HepG2 (cell line): ENCODE data around the gene AHCYL1. TPM values are rescaled to one million over a fixed set of nuclear protein-coding genes. Genes with fewer than 3 reads are reported as not detected.

Experiments
- AGO1 ChIP-seq: fragments of 200-400 bp; formaldehyde crosslinking; IDR thresholded peaks from 2 replicates; pipeline ENCODE4 v1.6.1; 2017; ENCODE audit warnings: mild to moderate bottlenecking, low read depth, low read length, moderate library complexity; ENCODE audit not compliant: poor library complexity, severe bottlenecking
- ATM ChIP-seq: fragments of 450-650 bp; IDR thresholded peaks from 2 replicates; pipeline ENCODE4 v1.7.1; 2017; ENCODE audit warnings: mild to moderate bottlenecking, borderline replicate concordance
- CBFB ChIP-seq: sonication (generic); formaldehyde crosslinking; IDR thresholded peaks from 2 replicates; pipeline ENCODE4 v1.4.0; 2020; ENCODE audit warnings: missing genetic modification reagents
- HMG20A ChIP-seq: IDR thresholded peaks from 2 replicates; pipeline ENCODE4 v1.6.1; 2016; ENCODE audit warnings: borderline replicate concordance
- HOXA5 ChIP-seq: sonication (generic); formaldehyde crosslinking; IDR thresholded peaks from 2 replicates; pipeline ENCODE4 v1.4.0; 2020; ENCODE audit warnings: missing genetic modification reagents
- IRF2 ChIP-seq: IDR thresholded peaks from 2 replicates; pipeline ENCODE4 v1.6.1; 2018; ENCODE audit warnings: missing genetic modification reagents, missing compliant biosample characterization
- MIER2 ChIP-seq: IDR thresholded peaks from 2 replicates; pipeline ENCODE4 v1.6.1; 2016; ENCODE audit warnings: missing biosample characterization, missing genetic modification reagents
- MTF1 ChIP-seq: sonication (generic); formaldehyde crosslinking; IDR thresholded peaks from 2 replicates; pipeline ENCODE4 v1.5.0; 2020; ENCODE audit warnings: missing genetic modification reagents
- NCOA2 ChIP-seq: sonication (generic); formaldehyde crosslinking; IDR thresholded peaks from 2 replicates; pipeline ENCODE4 v1.8.0; 2022; ENCODE audit warnings: inconsistent platforms
- PITX1 ChIP-seq: sonication (generic); formaldehyde crosslinking; IDR thresholded peaks from 2 replicates; pipeline ENCODE4 v1.5.1; 2020; ENCODE audit warnings: mild to moderate bottlenecking, missing genetic modification reagents
- PRDM15 ChIP-seq: sonication (generic); formaldehyde crosslinking; IDR thresholded peaks from 2 replicates; pipeline ENCODE4 v1.4.0; 2020; ENCODE audit warnings: missing genetic modification reagents
- SMYD3 ChIP-seq: sonication (generic); formaldehyde crosslinking; IDR thresholded peaks from 2 replicates; pipeline ENCODE4 v1.8.1; 2023; ENCODE audit warnings: mild to moderate bottlenecking, missing genetic modification reagents
- TFAP4 ChIP-seq: sonication (generic); IDR thresholded peaks from 2 replicates; pipeline ENCODE4 v1.6.1; 2016; ENCODE audit warnings: low read depth, borderline replicate concordance
- U2AF2 ChIP-seq: fragments of 200-400 bp; formaldehyde crosslinking; IDR thresholded peaks from 2 replicates; pipeline ENCODE4 v1.6.1; 2017; ENCODE audit warnings: low read depth, mild to moderate bottlenecking, low read length
- ZBTB1 ChIP-seq: sonication (generic); formaldehyde crosslinking; IDR thresholded peaks from 2 replicates; pipeline ENCODE4 v1.4.0; 2020; ENCODE audit warnings: missing genetic modification reagents, borderline replicate concordance
- ZFY ChIP-seq: sonication (generic); formaldehyde crosslinking; IDR thresholded peaks from 2 replicates; pipeline ENCODE4 v1.4.0; 2020; ENCODE audit warnings: missing genetic modification reagents
- ZNF143 ChIP-seq: sonication (generic); formaldehyde crosslinking; IDR thresholded peaks from 2 replicates; pipeline ENCODE4 v1.4.0; 2020; ENCODE audit warnings: missing genetic modification reagents
- ZNF766 ChIP-seq: sonication (generic); formaldehyde crosslinking; IDR thresholded peaks from 2 replicates; pipeline ENCODE4 v1.5.0; 2020; ENCODE audit warnings: missing genetic modification reagents, borderline replicate concordance
- ZNF83 ChIP-seq: sonication (generic); formaldehyde crosslinking; IDR thresholded peaks from 2 replicates; pipeline ENCODE4 v1.4.0; 2020; ENCODE audit warnings: missing genetic modification reagents, mild to moderate bottlenecking, borderline replicate concordance
- ZSCAN5A ChIP-seq: sonication (generic); formaldehyde crosslinking; IDR thresholded peaks from 2 replicates; pipeline ENCODE4 v1.8.0; 2022; ENCODE audit warnings: mild to moderate bottlenecking, missing genetic modification reagents, borderline replicate concordance
- polyA plus RNA-seq, 8 experiments: library from polyadenylated mRNA; depleted of rRNA in 3 of 8; stranded (reverse) in 7 of 8; unstranded in 1 of 8; fragments of >200 nt; fragmentation: Illumina TruSeq in 4 of 8; extraction: Trizol in 4 of 8; gene quantifications; 2 replicates each; pipeline versions ENCODE4 v1.2.1 to v1.2.3, GENCODE V29; 2011 to 2016; ENCODE audit warnings: low read depth in 4 of 8, missing spikeins in 1 of 8, mixed read lengths in 1 of 8; ENCODE audit not compliant: insufficient read depth in 1 of 8
- total RNA-seq, 5 experiments: library from RNA; depleted of rRNA; stranded (reverse); fragments of >200 nt; fragmentation: Illumina TruSeq; extraction: Trizol; gene quantifications; 2 replicates each; pipeline ENCODE4 v1.2.3, GENCODE V29; 2016; ENCODE audit warnings: low read depth in 1 of 5
- TF ChIP-seq, protein P1 (sequence below): sonication (generic); formaldehyde crosslinking; IDR thresholded peaks from 2 replicates; pipeline ENCODE4 v1.8.0; 2022; ENCODE audit warnings: mild to moderate bottlenecking, missing genetic modification reagents, moderate library complexity
- TF ChIP-seq, protein P2 (sequence below): sonication (generic); formaldehyde crosslinking; IDR thresholded peaks from 2 replicates; pipeline ENCODE4 v1.5.0; 2020; ENCODE audit warnings: missing genetic modification reagents, mild to moderate bottlenecking, borderline replicate concordance

The AHCYL1 gene
- total and polyA plus RNA-seq, 2 of the 13 experiments (the other 11 are each of a cell fraction or from before 2014, with no cell fraction given), result 40.9 to 76.3 TPM

DNA sequence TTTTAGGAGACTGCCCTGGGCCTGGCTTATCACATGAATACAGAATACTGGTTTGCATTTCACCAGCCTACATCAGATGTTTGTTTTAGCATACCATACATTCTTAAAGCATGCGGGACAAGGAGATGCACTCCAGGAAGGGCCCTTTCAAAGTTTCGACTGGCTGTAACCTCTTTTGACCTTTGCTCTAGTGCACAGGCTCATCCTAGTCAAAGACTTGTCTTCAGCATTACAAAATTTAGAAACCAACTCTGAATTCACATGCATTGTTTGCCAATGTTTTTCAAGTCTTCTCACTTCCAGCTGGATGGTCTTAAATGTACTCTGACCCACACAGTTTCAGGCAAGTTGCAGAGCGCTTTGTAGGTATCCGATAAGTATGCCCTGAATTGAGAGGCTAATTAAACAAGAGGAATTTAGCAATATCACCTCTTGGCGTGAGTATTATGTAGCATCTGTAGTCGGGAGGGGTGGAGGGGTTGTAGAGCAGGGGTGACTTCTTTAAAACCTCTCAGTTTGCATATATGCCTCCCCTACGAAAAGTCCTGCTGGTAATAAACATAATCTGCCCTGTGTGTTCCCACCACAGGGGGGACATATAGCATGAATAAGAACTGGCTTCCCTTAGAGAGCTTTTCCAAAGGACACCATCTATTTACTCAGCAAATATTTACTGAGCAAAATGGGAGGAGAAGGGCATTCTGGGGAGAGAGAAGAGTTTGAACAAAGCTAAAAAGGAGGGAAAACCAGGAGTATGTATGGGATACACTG is 24.4 kb upstream of the AHCYL1 start (continued):
- TF ChIP-seq HOXA5 (no peak), ZSCAN5A (0 out of 2 replicates have a peak, but pooled peaks have one; percentile 14), ZFY (CRISPR knock-in tag) (peak; percentile 22; the same call in 1 of the 2 replicates), ZBTB1 (CRISPR knock-in tag) (peak; percentile 84; the same call in 1 of the 2 replicates), IRF2 (CRISPR knock-in tag) (no peak; the same call in 1 of the 2 replicates), TFAP4 (0 out of 2 replicates have a peak, but pooled peaks have one; percentile 62), CBFB (CRISPR knock-in tag) (no peak), ATM (no peak), ZNF83 (CRISPR knock-in tag) (no peak), NCOA2 (CRISPR knock-in tag) (peak; percentile 89), ZNF766 (CRISPR knock-in tag) (no peak), PITX1 (CRISPR knock-in tag) (peak; percentile 55; the same call in 1 of the 2 replicates), AGO1 (no peak), PRDM15 (CRISPR knock-in tag) (peak; percentile 53; the same call in 1 of the 2 replicates), MIER2 (CRISPR knock-in tag) (peak; percentile 69), ZNF143 (CRISPR knock-in tag) (peak; percentile 21; the same call in 1 of the 2 replicates), MTF1 (CRISPR knock-in tag) (no peak; the same call in 1 of the 2 replicates), SMYD3 (CRISPR knock-in tag) (no peak), U2AF2 (no peak), HMG20A (CRISPR knock-in tag) (peak; percentile 89)
- TF ChIP-seq, protein P1, sequence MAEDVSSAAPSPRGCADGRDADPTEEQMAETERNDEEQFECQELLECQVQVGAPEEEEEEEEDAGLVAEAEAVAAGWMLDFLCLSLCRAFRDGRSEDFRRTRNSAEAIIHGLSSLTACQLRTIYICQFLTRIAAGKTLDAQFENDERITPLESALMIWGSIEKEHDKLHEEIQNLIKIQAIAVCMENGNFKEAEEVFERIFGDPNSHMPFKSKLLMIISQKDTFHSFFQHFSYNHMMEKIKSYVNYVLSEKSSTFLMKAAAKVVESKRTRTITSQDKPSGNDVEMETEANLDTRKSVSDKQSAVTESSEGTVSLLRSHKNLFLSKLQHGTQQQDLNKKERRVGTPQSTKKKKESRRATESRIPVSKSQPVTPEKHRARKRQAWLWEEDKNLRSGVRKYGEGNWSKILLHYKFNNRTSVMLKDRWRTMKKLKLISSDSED (CRISPR knock-in tag), result no peak
- TF ChIP-seq, protein P2, sequence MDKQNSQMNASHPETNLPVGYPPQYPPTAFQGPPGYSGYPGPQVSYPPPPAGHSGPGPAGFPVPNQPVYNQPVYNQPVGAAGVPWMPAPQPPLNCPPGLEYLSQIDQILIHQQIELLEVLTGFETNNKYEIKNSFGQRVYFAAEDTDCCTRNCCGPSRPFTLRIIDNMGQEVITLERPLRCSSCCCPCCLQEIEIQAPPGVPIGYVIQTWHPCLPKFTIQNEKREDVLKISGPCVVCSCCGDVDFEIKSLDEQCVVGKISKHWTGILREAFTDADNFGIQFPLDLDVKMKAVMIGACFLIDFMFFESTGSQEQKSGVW (CRISPR knock-in tag), result no peak
